AG08396 (cell line): Measurements from ENCODE around the gene PNRC2.
"Not testable (repeated sequence)": the region's sequence is repeated elsewhere in the genome, so short reads cannot be mapped to it uniquely, and the experiment has no call there.

Experiments
- DNase-seq: peaks from one replicate; pipeline ENCODE4 v3.0.0; 2012; ENCODE audit warnings: low spot score, mixed read lengths

Gene PNRC2

GRCh38 chr1:23953020-23953419 lies 6.6 kb upstream of the PNRC2 start:
- no peak for DNase-seq

DNA sequence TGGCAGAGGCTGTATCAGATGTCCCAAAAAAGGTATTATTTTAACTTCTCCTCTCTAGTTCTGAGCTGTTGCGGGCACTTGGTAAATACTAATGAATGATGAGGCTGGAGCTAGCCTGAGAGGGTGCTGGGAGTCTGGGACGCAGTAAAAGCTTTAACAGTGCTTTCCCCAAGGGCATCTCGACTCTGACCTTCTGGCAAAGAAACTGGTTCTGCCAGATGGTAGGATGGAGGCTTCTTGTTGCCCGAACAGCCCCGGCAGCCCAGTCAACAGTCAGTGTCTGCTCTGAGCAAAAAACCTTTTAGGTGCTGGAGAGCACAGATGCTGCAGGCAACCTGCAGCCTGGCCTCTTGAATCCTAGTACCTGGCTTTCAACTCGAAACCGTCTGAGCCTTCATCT lies 2.5 kb upstream of the PNRC2 start:
- no peak for DNase-seq

DNA sequence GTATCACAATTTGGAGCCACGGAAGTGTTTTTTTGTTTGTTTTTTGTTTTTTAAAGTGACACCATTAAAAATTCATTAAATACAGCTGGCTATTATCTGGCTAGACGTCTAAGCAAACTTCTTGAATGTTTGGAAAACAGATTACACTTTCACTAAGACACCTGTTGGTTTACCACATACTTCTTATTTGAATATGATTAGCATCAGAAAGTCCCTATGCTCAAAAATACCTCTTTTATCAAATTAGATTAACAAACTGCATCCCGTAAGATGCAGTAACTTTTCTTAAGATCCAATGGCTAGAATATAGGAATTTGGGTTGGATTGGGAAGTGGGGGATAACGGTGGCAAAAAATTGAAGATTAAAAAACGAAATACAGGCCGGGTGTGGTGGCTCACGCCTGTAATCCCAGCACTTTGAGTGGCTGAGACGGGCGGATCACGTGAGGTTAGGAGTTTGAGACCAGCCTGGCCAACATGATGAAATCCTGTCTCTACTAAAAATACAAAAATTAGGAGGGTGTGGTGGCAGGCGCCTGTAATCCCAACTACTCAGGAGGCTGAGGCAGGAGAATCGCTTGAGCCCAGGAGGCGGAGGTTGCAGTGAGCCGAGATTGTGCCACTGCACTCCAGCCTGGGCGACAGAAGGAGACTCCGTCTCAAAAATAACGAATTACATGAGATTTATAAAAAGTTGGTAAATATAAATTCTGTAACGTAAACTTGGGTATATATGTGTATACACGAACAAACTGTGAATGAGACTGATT lies 1.4 kb upstream of the PNRC2 start:
- DNase-seq, result not testable (repeated sequence)

GRCh38 chr1:23958810-23959460 lies 693 bp upstream of the PNRC2 start:
- peak; percentile 81 for DNase-seq

DNA sequence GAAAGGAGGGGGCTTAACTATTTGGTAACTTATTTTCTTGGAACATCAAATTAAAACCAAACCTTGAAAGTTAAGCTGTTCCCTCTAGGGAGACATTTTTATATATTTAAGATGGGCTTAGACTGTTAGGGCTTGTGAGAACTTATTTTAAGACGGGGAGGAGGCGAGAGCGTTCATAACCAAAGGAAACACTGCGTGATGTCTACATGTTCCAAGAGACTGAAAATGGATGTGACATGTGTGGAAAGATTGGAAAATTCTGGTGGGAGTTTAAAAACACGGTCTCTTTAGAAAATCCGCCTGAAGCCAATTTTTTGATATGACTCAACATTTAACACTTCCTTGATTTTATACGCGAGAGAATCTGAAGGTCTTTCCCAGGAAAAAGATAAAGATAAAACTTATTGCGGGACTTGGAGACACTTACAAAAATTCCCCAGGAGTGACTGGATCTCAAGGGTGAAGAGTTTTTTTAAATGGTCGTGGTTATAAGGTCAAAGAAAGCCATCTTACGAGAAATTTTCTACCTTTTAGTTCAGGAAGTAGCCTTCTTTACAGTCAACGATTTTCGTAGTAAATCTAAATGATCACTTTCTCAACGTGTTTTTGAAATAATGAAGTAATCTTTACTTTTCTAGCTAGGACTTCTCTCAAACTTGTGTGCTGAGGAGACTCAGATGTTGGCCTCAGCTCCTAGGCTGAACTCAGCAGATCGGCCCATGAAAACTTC lies 828 bp downstream of the PNRC2 start:
- DNase-seq, result no peak

DNA sequence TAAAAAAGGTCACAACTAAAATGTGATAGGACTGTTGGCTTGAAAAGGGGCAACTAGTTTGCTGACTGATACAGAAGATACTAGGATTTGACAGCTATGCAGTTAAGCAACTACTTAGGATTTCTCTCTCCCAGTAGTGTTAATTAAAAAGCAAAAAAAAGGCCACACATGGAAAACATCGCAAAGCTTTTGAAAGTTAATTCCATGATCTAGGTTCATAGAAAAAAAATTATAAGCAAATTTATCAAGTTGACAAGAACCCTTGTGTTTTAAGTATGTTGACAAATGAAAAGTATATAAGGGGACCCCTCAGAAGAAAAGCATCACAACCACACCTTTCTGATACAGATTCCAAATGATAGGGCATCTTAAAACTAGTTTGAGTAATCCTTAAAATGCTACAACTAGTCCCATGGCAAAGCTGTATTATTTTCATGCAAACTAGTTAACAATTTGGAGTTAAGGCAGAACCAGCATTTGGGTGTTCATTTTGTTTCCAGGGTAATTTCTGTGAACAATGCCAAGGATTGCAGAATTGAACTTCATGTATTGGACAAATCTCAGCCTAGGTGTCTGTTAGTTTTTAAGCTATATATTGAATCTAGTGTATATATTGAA lies 4.1 kb downstream of the PNRC2 start:
- no peak for DNase-seq

- no peak for DNase-seq
These were observed 4.6 kb downstream of the PNRC2 start for GRCh38 chr1:23964235-23964668.

GRCh38 chr1:23964790-23965740 lies 5.4 kb downstream of the PNRC2 start:
- no peak for DNase-seq

DNA sequence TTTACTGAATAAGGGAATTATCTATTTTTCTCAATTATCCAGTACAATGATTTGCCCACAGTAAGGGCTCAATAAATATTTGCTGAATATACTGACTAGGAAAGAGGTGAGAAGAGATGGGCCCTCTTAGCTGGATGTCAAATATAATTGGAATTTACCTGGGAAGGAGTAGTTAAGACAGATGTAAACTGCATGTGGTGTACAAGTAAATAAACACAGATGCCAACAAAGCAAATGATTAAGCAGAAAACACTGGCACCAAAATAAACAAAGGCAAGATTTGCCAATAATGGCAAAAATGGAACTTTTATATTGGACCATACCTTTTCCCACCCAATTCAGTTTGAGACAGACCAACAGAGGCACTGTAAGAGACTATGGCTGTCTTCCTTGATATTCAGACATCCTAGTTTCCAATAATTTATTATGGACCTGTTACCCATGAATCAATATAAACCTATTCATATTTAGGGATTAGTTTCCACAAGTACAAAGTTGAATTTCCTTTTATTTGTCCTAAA lies 7.4 kb downstream of the PNRC2 start:
- no peak for DNase-seq

DNA sequence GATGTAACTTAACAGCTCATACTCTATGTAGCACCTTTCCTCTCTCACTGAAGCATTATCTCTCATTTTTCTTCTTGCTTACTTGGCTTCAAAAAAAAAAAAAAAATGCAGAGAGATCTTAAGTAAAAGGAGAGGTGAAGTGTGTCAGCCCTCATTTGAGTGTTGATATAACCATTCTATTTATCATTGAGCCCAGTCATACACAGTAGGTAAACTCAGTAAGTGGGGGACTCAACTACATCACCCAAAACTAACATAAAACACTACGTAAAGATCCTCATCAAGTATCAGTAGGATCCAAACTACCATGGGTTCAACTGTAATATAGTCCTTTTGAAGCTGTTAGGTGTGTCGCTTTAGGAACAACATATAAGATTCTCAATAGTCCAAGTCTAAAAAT lies 8.2 kb downstream of the PNRC2 start:
- no peak for DNase-seq

- DNase-seq, result no peak
These were observed 17.7 kb downstream of the PNRC2 start for GRCh38 chr1:23977187-23977853.

GRCh38 chr1:23977854-23978191 lies 18.2 kb downstream of the PNRC2 start:
- no peak for DNase-seq

- no peak for DNase-seq
These were observed 19.2 kb downstream of the PNRC2 start for GRCh38 chr1:23978805-23979204.

DNA sequence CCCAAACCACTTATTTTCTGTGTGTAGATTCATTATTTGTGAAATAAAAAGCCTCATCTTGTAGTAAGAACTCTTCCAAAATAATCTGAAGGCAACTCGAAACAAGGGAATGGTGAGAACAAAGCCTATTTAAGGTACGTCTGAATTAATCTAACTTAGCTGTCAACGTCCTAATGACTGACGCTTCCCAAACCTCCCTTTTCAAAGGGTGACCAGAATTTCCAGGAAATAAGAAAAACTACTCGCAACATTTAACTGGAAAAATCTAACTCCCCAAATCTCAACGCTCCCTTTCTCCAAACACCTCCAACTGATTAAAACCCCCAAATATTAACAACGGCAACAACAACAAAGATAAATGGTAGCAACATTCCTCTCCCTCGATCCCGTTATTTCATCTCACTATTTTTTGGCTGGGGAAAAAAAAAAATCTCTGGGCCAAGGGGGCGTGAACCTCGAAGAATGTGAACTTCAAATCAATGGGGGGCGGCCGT lies 19.8 kb downstream of the PNRC2 start:
- no peak for DNase-seq

DNA sequence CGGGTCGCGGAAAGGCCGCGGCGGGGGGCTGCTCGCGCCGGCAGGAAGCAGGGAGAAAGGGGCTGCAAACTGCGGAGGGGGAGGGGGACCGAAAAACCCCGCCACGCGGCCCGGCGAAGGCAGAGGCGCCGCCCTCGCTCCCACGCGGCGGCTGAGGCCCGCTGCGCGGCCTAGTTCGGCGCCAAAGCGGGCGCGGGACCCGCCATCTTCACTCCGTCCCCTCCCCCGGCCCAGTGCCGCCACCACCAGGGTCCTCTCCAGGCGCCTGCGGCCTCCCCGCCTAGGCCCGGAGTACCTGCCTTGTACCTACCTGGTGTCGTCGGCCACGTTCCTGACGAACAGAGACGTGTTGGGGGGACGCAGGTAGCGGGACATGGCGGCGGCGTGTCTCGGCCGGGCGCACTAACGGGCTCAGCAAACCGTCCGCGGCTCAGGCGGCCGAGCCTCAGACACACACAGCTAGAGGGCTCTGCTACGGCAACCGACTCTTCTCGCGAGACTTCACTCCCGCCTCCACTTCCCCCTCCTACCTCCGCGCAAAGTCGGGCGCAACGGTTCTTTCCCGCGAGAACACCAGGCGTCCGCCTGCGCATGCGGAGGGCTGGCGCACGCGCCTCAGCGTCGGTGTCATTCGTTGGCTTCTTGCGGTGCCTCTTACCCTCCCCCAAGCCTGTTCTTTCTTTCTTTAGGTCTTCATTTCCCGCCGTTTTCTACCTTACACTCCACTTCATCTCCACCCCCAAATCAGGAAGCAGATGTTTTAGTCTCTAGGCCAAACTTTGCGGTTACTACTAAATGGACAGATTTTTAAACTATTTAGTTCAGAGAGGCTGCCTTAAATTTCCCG lies 20.5 kb downstream of the PNRC2 start, which contains the start of gene SRSF10:
Gene SRSF10, minus strand, starts transcription at position 447 of the 847 bp plus-strand sequence. Its CDS starts 72 bp downstream, at position 375.
- peak; percentile 99 for DNase-seq

DNA sequence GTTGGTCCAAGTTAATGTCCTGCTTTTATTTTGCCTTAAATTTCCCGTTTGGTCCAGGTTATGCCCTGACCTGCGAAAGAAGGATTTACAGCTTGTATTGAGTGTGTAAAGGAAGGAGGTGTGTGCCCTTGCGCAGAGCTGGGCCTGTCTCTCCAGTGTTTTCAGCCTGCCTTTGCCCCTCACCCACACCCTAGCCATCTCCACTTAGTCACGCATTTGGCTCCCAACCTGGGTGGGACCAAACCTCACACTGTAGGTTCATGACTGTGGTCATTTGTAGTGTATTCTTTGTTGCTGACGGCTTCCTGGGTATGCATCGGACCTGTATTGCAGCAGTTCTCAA lies 21.1 kb downstream of the PNRC2 start:
- DNase-seq, result peak; percentile 43

DNA sequence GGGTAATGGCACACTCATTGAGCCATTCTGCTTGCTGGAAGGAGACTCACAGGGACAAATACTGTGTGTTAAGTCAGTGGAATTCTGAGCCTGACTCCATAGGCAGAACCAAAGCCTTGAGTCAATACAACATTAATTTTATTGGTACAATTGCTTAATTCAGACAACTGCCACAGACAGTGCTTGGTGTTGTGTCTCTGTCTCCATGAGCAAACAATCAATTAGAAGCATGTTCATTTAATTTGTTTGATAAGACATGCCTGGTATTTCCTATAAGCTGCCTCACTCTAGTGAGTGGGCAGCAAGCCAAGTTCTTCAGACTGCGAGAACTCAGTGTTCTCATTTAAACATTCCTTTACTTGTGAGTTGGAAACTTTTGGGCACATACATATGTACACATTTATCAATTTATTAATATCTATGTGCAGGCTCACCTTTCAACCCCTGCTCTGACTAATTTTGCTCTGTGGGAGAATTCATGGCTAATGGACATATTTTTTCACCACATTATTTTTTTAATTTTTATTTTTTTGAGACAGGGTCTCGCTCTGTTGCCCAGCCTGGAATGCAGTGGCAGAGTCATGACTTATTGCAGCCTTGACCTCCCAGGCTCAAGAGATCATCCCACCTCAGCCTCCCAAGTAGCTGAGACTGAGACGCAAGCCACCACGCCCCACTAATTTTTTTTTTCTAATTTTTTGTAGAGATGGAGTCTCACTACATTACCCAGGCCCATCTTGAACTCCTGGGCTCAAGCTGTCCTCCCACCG lies 25.0 kb downstream of the PNRC2 start:
- DNase-seq, result peak; percentile 22

DNA sequence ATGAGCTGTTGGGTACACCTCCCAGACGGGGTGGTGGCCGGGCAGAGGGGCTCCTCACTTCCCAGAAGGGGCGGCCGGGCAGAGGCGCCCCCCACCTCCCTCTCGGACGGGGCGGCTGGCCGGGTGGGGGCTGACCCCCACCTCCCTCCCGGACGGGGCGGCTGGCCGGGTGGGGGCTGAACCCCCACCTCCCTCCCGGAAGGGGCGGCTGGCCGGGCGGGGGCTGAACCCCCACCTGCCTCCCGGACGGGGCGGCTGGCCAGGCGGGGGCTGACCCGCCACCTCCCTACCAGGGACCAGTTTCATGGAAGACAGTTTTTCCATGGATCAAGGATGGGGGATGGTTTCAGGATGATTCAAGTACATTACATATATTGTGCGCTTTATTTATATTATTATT lies 27.4 kb downstream of the PNRC2 start:
- not testable (repeated sequence) for DNase-seq

- no peak for DNase-seq
These were observed 29.6 kb downstream of the PNRC2 start for GRCh38 chr1:23989263-23989662.
